Measurements from ENCODE around the gene ACR. TPM values are rescaled to one million over a fixed set of nuclear protein-coding genes. Genes with fewer than 3 reads are reported as not detected.

The ACR gene
- total RNA-seq, 1 donor from 2014 or later, result not detected

DNA sequence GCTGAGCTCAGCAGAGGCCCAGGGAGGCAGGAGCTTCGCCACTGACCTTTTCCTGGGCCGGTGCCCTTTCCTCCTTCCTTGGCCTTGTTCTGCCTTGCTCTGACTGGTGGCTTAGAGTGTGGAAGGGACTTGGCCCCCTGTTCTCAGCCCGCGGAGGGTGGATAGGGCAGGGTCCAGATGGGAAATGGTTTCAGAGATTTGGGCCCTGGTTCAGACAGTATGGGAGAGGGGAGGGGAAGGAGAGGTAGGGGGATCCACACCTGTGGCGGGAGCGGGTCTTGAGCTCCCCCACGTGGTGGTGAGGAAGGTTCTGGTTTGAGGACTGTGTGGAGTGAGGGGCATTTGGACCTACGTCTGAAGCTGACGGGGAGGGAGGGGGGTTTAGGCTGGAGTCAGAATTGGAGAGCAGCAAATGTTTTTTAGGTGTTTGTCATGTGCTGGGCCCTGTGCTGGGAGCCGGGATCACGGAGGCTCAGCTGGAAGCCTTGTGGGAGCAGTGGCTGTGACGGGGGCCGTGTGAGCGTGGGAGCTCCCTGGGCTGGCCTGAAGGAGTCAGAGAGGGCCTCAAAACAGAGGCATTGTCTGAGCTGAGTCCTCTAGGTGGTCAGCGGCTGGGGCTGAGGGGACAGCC, 38.1 kb upstream of the ACR start:
- Mint-ChIP-seq H3K9me3 (no peaks in the 10 kb centered on the region), H3K36me3 (ENCODE audit: low read depth) (no peaks in the 10 kb centered on the region), H3K4me1 (no peaks in the 10 kb centered on the region), H3K27me3 (peaks cover 12% of the 10 kb centered on the region), H3K4me3 (no peak overlapping the region), H3K27ac (no peak overlapping the region)
- CTCF ChIA-PET, result no interaction called here
- ATAC-seq (ENCODE audit: low read depth) (no peak), DNase-seq (no peak)
- intact Hi-C loops (cut with micrococcal nuclease), result no loop called here
- POLR2A ChIA-PET, result no interaction called here
- TF ChIP-seq, protein P1, sequence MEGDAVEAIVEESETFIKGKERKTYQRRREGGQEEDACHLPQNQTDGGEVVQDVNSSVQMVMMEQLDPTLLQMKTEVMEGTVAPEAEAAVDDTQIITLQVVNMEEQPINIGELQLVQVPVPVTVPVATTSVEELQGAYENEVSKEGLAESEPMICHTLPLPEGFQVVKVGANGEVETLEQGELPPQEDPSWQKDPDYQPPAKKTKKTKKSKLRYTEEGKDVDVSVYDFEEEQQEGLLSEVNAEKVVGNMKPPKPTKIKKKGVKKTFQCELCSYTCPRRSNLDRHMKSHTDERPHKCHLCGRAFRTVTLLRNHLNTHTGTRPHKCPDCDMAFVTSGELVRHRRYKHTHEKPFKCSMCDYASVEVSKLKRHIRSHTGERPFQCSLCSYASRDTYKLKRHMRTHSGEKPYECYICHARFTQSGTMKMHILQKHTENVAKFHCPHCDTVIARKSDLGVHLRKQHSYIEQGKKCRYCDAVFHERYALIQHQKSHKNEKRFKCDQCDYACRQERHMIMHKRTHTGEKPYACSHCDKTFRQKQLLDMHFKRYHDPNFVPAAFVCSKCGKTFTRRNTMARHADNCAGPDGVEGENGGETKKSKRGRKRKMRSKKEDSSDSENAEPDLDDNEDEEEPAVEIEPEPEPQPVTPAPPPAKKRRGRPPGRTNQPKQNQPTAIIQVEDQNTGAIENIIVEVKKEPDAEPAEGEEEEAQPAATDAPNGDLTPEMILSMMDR (IDR thresholded peaks at IDR 0.05), result no peak

DNA sequence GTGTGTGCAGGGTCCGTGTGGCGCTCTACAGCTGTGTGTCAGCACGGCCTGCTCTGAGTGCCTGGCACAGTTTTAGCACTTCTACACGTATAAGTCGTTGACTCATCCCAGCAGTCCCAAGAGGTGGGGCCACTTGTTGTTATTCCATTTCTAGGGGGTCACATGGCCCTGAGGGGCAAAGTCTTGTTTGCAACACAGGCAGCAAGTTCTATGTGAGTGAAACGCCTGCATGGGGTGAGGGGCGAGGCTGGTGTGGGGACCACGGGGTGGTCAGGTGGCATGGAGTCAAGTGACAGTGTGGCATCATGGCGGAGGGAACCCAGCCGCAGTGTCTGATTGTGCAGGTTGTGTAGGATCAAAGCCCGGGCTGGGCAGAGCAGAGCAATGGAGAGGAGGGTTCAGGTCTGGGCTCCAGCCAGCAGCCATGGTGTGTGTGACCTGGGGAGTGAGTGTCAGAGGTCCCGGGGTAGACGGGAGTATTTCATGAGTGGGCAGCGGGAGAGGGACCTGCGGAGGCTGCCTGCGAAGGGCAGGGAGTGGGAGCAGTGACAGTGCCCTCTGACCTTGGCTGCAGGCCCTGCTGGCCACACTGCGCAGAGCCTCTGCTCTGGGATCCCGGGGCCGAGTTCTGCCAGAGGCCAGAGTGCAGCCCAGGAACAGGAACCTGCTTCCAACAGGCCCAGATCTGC, 37.5 kb upstream of the ACR start:
- TF ChIP-seq, protein P1 (IDR thresholded peaks at IDR 0.05), result no peak
- Mint-ChIP-seq H3K4me1 (no peaks in the 10 kb centered on the region), H3K27me3 (peaks cover 12% of the 10 kb centered on the region), H3K36me3 (ENCODE audit: low read depth) (no peaks in the 10 kb centered on the region), H3K4me3 (no peak overlapping the region), H3K27ac (no peak overlapping the region), H3K9me3 (no peaks in the 10 kb centered on the region)
- intact Hi-C loops (cut with micrococcal nuclease), result no loop called here
- ATAC-seq (ENCODE audit: low read depth), result no peak
- no peak for DNase-seq
- POLR2A ChIA-PET, result no interaction called here
- CTCF ChIA-PET, result no interaction called here

DNA sequence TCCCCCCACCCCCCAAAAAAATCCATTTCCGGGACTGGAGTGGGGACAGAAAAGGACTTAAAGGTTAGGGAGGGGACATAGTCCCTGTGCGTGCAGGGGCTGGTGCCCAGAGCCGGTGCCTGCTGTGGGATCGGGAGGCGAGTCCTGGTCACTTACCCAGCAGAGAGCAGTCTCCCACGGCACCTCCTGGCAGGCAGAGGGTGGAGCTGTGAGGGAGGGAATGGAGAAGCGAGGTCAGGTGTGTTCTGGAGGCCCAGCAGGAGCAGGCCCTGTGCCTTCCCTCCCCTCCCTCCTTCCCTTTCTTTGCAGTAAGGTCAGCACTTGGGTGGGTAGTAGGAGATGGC, 37.0 kb upstream of the ACR start:
- H3K36me3 Mint-ChIP-seq (ENCODE audit: low read depth), result no peaks in the 10 kb centered on the region
- no peak overlapping the region for H3K4me3 Mint-ChIP-seq
- ChIA-PET POLR2A (no interaction called here), CTCF (no interaction called here)
- intact Hi-C loops (cut with micrococcal nuclease), result no loop called here
- TF ChIP-seq, protein P1 (IDR thresholded peaks at IDR 0.05), result no peak
- H3K27ac Mint-ChIP-seq, result no peak overlapping the region
- ATAC-seq (ENCODE audit: low read depth), result no peak
- peaks cover 9% of the 10 kb centered on the region for H3K27me3 Mint-ChIP-seq
- no peak for DNase-seq
- H3K4me1 Mint-ChIP-seq, result no peaks in the 10 kb centered on the region
- no peaks in the 10 kb centered on the region for H3K9me3 Mint-ChIP-seq

DNA sequence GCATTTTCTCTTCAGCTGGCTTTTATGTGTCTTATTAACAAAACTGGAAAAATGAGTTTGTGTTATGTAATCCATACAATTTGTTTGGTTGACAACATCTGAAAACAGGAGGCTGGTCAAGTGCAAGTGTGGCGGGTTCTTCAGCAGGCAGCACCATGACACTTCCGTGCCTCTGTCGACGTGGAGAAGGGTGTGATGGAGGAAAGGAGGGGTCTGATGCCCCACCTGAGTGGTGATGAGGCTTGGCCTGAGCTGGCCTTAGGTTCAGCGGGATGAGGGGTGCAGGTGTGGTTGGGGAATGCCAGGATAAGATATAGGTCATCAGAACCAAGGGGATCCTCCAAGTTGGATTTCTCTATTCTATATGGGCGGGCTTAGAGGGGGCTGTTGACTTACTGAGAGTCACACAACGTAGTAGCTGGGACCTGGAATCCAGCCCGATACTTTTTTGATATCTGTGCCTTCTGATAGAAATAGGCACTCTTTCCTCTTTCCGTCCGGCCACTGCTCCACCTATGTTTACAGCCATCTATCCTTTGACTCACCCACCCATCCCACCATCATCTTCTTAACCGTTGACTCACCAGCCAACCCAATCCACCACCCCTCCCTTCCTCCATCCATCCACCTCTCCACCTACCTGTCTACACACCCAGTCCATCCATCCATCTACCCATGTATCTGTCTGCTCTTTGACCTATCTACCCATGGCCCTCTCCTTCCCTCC, 36.4 kb upstream of the ACR start:
- peaks cover 9% of the 10 kb centered on the region for H3K27me3 Mint-ChIP-seq
- POLR2A ChIA-PET, result no interaction called here
- intact Hi-C loops (cut with micrococcal nuclease), result no loop called here

DNA sequence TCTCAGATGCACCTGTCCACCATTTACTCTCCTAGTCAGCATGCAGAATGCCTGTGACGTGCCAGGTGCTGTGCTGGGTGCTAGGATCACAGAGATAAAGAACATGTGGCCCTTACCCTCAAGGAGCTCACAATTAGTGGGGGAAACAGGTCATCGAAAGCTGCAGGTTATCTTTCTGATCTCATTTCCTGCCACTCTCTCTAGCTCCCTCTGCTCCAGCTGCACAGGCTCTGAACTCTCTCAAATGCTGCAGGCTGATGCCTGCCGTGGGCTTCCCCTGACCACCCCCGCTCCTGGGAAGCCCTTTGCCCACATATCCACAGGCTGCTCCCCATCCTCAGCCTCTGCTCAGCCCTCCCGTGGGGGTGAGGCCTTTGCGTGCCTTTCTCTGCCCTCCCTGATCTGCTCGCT, 35.7 kb upstream of the ACR start:
- ATAC-seq (ENCODE audit: low read depth), result no peak
- H3K27ac Mint-ChIP-seq, result no peak overlapping the region
- H3K36me3 Mint-ChIP-seq (ENCODE audit: low read depth), result no peaks in the 10 kb centered on the region
- TF ChIP-seq, protein P1 (IDR thresholded peaks at IDR 0.05), result no peak
- no peak overlapping the region for H3K4me3 Mint-ChIP-seq
- ChIA-PET POLR2A (no interaction called here), CTCF (no interaction called here)
- H3K4me1 Mint-ChIP-seq, result no peaks in the 10 kb centered on the region
- H3K9me3 Mint-ChIP-seq, result no peaks in the 10 kb centered on the region
- DNase-seq, result no peak
- H3K27me3 Mint-ChIP-seq, result peaks cover 9% of the 10 kb centered on the region
- intact Hi-C loops (cut with micrococcal nuclease), result no loop called here

More for the DNA sequence above, 36.4 kb upstream of the ACR start:
- CTCF ChIA-PET, result no interaction called here
- Mint-ChIP-seq H3K9me3 (no peaks in the 10 kb centered on the region), H3K4me3 (no peak overlapping the region), H3K4me1 (no peaks in the 10 kb centered on the region), H3K36me3 (ENCODE audit: low read depth) (no peaks in the 10 kb centered on the region), H3K27ac (no peak overlapping the region)
- no peak for ATAC-seq (ENCODE audit: low read depth)
- no peak for DNase-seq
- TF ChIP-seq, protein P1 (IDR thresholded peaks at IDR 0.05), result no peak
